HepG2 (cell line): ENCODE results near the gene STARD5.

Experiments used
- CTCF ChIP-seq: sonication (generic); formaldehyde crosslinking; IDR thresholded peaks from 2 replicates; pipeline ENCODE4 v1.5.0; 2020; ENCODE audit warnings: mild to moderate bottlenecking, missing genetic modification reagents, moderate library complexity
- EZH2 ChIP-seq: conservative IDR thresholded peaks from 2 replicates; pipeline ENCODE4 v1.6.1; 2012; ENCODE audit warnings: mild to moderate bottlenecking, low read depth, low read length, moderate library complexity
- HOXA9 ChIP-seq: sonication (generic); formaldehyde crosslinking; IDR thresholded peaks from 2 replicates; pipeline ENCODE4 v1.8.1; 2022; ENCODE audit warnings: missing genetic modification reagents, mild to moderate bottlenecking, moderate library complexity, borderline replicate concordance
- POLR2A ChIP-seq, 2 experiments: IDR thresholded peaks; 2 replicates each; pipeline ENCODE4 v1.6.1; 2011; ENCODE audit warnings: low read depth in 2 of 2, low read length in 2 of 2, mild to moderate bottlenecking in 1 of 2, moderate library complexity in 1 of 2; ENCODE audit not compliant: insufficient read depth in 1 of 2
- RAD21 ChIP-seq: fragments of 450-650 bp; formaldehyde crosslinking; IDR thresholded peaks from 2 replicates; pipeline ENCODE4 v1.5.0; 2020; ENCODE audit warnings: mild to moderate bottlenecking
- SUZ12 ChIP-seq: fragments of 150-350 bp; IDR thresholded peaks from 2 replicates; pipeline ENCODE4 v1.6.1; 2014; ENCODE audit warnings: low read depth, low read length
- YY1 ChIP-seq: IDR thresholded peaks from 2 replicates; pipeline ENCODE4 v1.6.1; 2011; ENCODE audit warnings: low read length, low read depth, moderate library complexity, mild to moderate bottlenecking; ENCODE audit not compliant: insufficient read depth, insufficient replicate concordance
- ZNF7 ChIP-seq: IDR thresholded peaks from 2 replicates; pipeline ENCODE4 v1.6.1; 2016; ENCODE audit warnings: missing biosample characterization, missing genetic modification reagents
- ZNF777 ChIP-seq: sonication (generic); formaldehyde crosslinking; IDR thresholded peaks from 2 replicates; pipeline ENCODE4 v1.4.0; 2020; ENCODE audit warnings: missing genetic modification reagents
- ZZZ3 ChIP-seq: sonication (generic); formaldehyde crosslinking; IDR thresholded peaks from 2 replicates; pipeline ENCODE4 v1.4.0; 2020; ENCODE audit warnings: missing genetic modification reagents, mild to moderate bottlenecking, borderline replicate concordance
- TF ChIP-seq, protein P1 (sequence below): sonication (generic); formaldehyde crosslinking; IDR thresholded peaks from 2 replicates; pipeline ENCODE4 v1.4.0; 2020; ENCODE audit warnings: missing genetic modification reagents

- TF ChIP-seq SUZ12 (no peak), ZNF7 (no peak), ZNF777 (CRISPR knock-in tag) (no peak), RAD21 (CRISPR knock-in tag) (no peak), POLR2A (IDR thresholded peaks at IDR 0.05; ENCODE audit: insufficient read depth in 1 of 2, low read depth in 2 of 2, low read length in 2 of 2) (no peak), EZH2 (no peak), CTCF (CRISPR knock-in tag) (no peak), HOXA9 (CRISPR knock-in tag) (no peak), ZZZ3 (CRISPR knock-in tag) (no peak), YY1 (no peak)
- TF ChIP-seq, protein P1, sequence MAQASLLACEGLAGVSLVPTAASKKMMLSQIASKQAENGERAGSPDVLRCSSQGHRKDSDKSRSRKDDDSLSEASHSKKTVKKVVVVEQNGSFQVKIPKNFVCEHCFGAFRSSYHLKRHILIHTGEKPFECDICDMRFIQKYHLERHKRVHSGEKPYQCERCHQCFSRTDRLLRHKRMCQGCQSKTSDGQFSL (CRISPR knock-in tag): no peak
These were observed 24.2 kb downstream of the STARD5 start for GRCh38 chr15:81299630-81300273.
